Measurements from ENCODE around the gene EGFL8. TPM values are rescaled to one million over a fixed set of nuclear protein-coding genes. Genes with fewer than 3 reads are reported as not detected.

EGFL8 gene
- total and polyA plus RNA-seq, 2 donors (not counting 3 experiments of a cell fraction or from before 2014, with no cell fraction given): 9.0 to 12.6 TPM

GRCh38 chr6:32152769-32153563 is 11.4 kb upstream of the EGFL8 start:
- intact Hi-C loops (cut with micrococcal nuclease): no loop called here
- BruUV-seq (replicated peaks): no TSS peak

More at GRCh38 chr6:32152769-32153563, 11.4 kb upstream of the EGFL8 start:
- Histone ChIP-seq H3K9ac (replicated peaks; ENCODE audit: extremely low read depth, insufficient read depth, low read length) (peak overlapping the region; percentile 64), H3K27me3 (ENCODE audit: control insufficient read depth in 2 of 2, insufficient read depth in 2 of 2, low read length in 2 of 2) (peaks cover 5 to 10% of the 10 kb centered on the region in 2 experiments), H3K4me1 (ENCODE audit: control insufficient read depth, extremely low read depth, insufficient read depth, low read length) (peaks cover 24% of the 10 kb centered on the region), H4K20me1 (replicated peaks; ENCODE audit: control insufficient read depth, extremely low read depth, insufficient read depth, low read length) (no peaks in the 10 kb centered on the region), H3K36me3 (ENCODE audit: control insufficient read depth in 2 of 2, extremely low read depth in 1 of 2, insufficient read depth in 2 of 2, low read length in 2 of 2) (peaks cover 0 to 5% of the 10 kb centered on the region in 2 experiments), H3K9me1 (replicated peaks; ENCODE audit: control insufficient read depth, extremely low read depth, insufficient read depth, low read length) (no peaks in the 10 kb centered on the region), H3K4me3 (replicated peaks in 1 of 3; ENCODE audit: insufficient read depth in 1 of 3, low read depth in 1 of 3, low read length in 3 of 3) (peak overlapping the region in 1 of 3 experiments; percentile 71), H3K79me2 (ENCODE audit: control insufficient read depth, insufficient read depth, low read length) (peaks cover 4% of the 10 kb centered on the region), H2AFZ (ENCODE audit: low read depth, low read length) (peak overlapping the region; percentile 76), H3K27ac (ENCODE audit: insufficient read depth, low read depth, low read length) (no peak overlapping the region), H3K9me3 (replicated peaks; ENCODE audit: control insufficient read depth, insufficient read depth, low read length) (no peaks in the 10 kb centered on the region), H3K4me2 (ENCODE audit: insufficient read depth, low read length) (peak overlapping the region; percentile 40)
- TF ChIP-seq MAX (IDR thresholded peaks at IDR 0.05; ENCODE audit: insufficient read depth, insufficient read length) (no peak), MYC (IDR thresholded peaks at IDR 0.05; ENCODE audit: low read depth, low read length) (no peak), POLR2A (IDR thresholded peaks at IDR 0.05; ENCODE audit: low read depth, low read length) (no peak), CTCF (IDR thresholded peaks at IDR 0.05; ENCODE audit: extremely low read depth in 1 of 2, insufficient read depth in 1 of 2, low read depth in 1 of 2, low read length in 2 of 2) (no peak), GATA2 (IDR thresholded peaks at IDR 0.05; ENCODE audit: insufficient read depth, insufficient read length, low read depth, low read length) (no peak), POLR2AphosphoS5 (IDR thresholded peaks at IDR 0.05; ENCODE audit: insufficient read depth, low read depth, low read length) (no peak), JUN (IDR thresholded peaks at IDR 0.05; ENCODE audit: borderline replicate concordance, insufficient read depth, insufficient read length, low read depth) (no peak), EZH2 (IDR thresholded peaks at IDR 0.05; ENCODE audit: borderline replicate concordance, low read depth, low read length, severe bottlenecking) (no peak), FOS (IDR thresholded peaks at IDR 0.05; ENCODE audit: borderline replicate concordance, insufficient read depth, low read length) (no peak)
- ChIA-PET POLR2A (no interaction called here), CTCF (interaction anchor here (0.7 to 1.0 kb wide), 6 partner anchors 10 to 213 kb away, joined by 3 to 5 read pairs (median 3); no protein-coding TSS in a partner anchor)
- DNase-seq (ENCODE audit: low read depth, low spot score): peak; percentile 47
- no peak for FAIRE-seq
- dilution Hi-C loops (cut with MboI; ENCODE audit: extremely low pct_ligation_motif_present, low sequenced_read_pairs): no loop called here

Measured in endothelial cell of umbilical vein (primary cell).